A549 treated with ZK216348 at 1 μM for 4 hours (cell line): ENCODE measurements around the gene TYW1. TPM values are rescaled to one million over a fixed set of nuclear protein-coding genes. Genes with fewer than 3 reads are reported as not detected.

ENCODE experiments used
- total RNA-seq: library from RNA; stranded (reverse); fragments of 200-300 nt; extraction: Qiagen RNA extraction; gene quantifications from 5 replicates; pipeline ENCODE4 v1.2.3, GENCODE V29; 2022; ENCODE audit warnings: low read depth

Gene TYW1
- 13.9 to 17.8 TPM (median 14.9 TPM) in 5 replicates for total RNA-seq

DNA sequence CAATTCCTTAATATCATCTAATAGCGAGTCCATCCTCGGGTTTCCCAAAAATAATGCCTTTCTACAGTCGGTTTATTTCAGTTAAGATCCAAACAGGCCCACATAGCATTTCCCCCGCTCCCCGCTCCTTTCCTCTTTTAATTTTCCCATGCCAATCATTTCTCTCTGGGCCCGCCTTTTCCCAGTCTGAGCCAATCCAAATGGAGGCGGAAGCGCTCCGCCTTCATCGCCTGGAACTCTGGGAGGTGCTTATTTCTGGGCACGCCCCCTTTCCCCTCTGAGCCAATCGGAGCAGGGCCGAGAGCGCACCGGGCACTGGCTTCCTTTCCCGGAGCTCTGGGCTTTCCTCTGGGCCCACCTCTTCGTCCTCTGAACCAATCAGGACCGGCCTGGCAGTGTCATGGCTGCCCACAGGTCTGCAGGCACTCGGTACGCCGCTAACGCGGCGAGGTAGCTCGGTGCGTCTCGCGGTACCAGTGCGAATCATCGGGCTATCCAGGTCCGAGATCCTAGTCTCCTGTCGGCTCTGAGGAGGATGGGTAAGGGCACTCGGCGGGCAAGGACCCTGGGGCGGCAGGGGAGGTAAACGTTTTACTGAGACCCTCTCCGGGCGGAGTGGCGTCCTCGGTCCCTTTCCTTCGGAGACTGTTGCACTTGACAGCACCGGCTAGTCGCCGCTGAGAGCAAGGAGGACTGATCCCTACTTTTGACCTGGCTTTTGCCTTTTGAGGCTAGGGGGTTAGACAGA, at the start of gene TYW1:
TSS of gene TYW1 (plus strand) at position 390 of the 748 bp plus-strand sequence. CDS start at position 536, 146 bp downstream.

GRCh38 chr7:66995050-66995776, 1.4 kb upstream of the TYW1 start, which contains the start of gene SBDS:
Gene SBDS (minus strand): TSS chr7:66995586. CDS start chr7:66995417, 169 bp downstream.

Other genes starting within 250 kb of the TYW1 start
- gene TMEM248, start 75.6 kb upstream of the TYW1 start, total RNA-seq: 77.3 to 103 TPM (median 90.2 TPM) in 5 replicates
- 97.4 to 137 TPM (median 107 TPM) in 5 replicates for gene SBDS, start 1.2 kb upstream of the TYW1 start, total RNA-seq